DND-41 (cell line): ENCODE data around the gene CFL1.

Experiments
- ATAC-seq: fragments of 200-7000 bp; cut with Tn5 transposase; 3 replicates; pipeline ENCODE4 v1.9.1; 2021; ENCODE audit warnings: low read depth; ENCODE audit not compliant: insufficient read depth
- DNase-seq: peaks from one replicate; pipeline ENCODE4 v3.0.0-alpha.2; 2020
- H2AFZ ChIP-seq: 2 replicates; pipeline ENCODE4 v1.6.0; 2012; ENCODE audit warnings: low read depth, low read length
- H3K27ac ChIP-seq: 2 replicates; pipeline ENCODE4 v1.5.1; 2012; ENCODE audit warnings: low read length, inconsistent platforms
- H3K27me3 ChIP-seq: fragments of 200-600 bp; sonication (generic); 2 replicates; pipeline ENCODE4 v1.6.0; 2012; ENCODE audit warnings: low read length, mild to moderate bottlenecking, inconsistent platforms; ENCODE audit not compliant: insufficient read depth, poor library complexity
- H3K36me3 ChIP-seq: 2 replicates; pipeline ENCODE4 v1.5.1; 2012; ENCODE audit warnings: low read length, inconsistent platforms; ENCODE audit not compliant: insufficient read depth
- H3K4me1 ChIP-seq: 2 replicates; pipeline ENCODE4 v1.5.1; 2012; ENCODE audit warnings: mild to moderate bottlenecking, low read length; ENCODE audit not compliant: insufficient read depth
- H3K4me2 ChIP-seq: 2 replicates; pipeline ENCODE4 v1.6.0; 2012; ENCODE audit warnings: mild to moderate bottlenecking, moderate library complexity, low read length, inconsistent platforms; ENCODE audit not compliant: insufficient read depth
- H3K4me3 ChIP-seq, 2 experiments: fragments of 200-600 bp in 1 of 2; shearing (Covaris generic) in 1 of 2; 2 replicates each; pipeline ENCODE4 v1.5.1; 2012 to 2016; ENCODE audit warnings: inconsistent platforms in 2 of 2, low read length in 2 of 2, mild to moderate bottlenecking in 2 of 2, low read depth in 1 of 2, moderate library complexity in 1 of 2
- H3K79me2 ChIP-seq: 2 replicates; pipeline ENCODE4 v1.6.0; 2012; ENCODE audit warnings: low read length, inconsistent platforms; ENCODE audit not compliant: insufficient read depth
- H3K9ac ChIP-seq: 2 replicates; pipeline ENCODE4 v1.6.0; 2012; ENCODE audit warnings: low read depth, mild to moderate bottlenecking, inconsistent platforms, low read length, moderate library complexity
- H3K9me3 ChIP-seq: 2 replicates; pipeline ENCODE4 v1.5.1; 2012; ENCODE audit warnings: low read length, moderate library complexity, mild to moderate bottlenecking, inconsistent platforms; ENCODE audit not compliant: insufficient read depth, severe bottlenecking
- H4K20me1 ChIP-seq: 2 replicates; pipeline ENCODE4 v1.6.0; 2012; ENCODE audit warnings: low read length; ENCODE audit not compliant: insufficient read depth
- EZH2 ChIP-seq: IDR thresholded peaks from 3 replicates; pipeline ENCODE4 v1.6.1; 2012; ENCODE audit warnings: borderline replicate concordance, low read depth, mild to moderate bottlenecking, moderate library complexity, low read length, inconsistent platforms; ENCODE audit not compliant: severe bottlenecking
- TF ChIP-seq, protein P1 (sequence below): IDR thresholded peaks from 2 replicates; pipeline ENCODE4 v1.5.1; 2012; ENCODE audit warnings: borderline replicate concordance, low read length, moderate library complexity, mild to moderate bottlenecking; ENCODE audit not compliant: poor library complexity, severe bottlenecking; ENCODE audit errors: extremely low read depth

The CFL1 gene

DNA sequence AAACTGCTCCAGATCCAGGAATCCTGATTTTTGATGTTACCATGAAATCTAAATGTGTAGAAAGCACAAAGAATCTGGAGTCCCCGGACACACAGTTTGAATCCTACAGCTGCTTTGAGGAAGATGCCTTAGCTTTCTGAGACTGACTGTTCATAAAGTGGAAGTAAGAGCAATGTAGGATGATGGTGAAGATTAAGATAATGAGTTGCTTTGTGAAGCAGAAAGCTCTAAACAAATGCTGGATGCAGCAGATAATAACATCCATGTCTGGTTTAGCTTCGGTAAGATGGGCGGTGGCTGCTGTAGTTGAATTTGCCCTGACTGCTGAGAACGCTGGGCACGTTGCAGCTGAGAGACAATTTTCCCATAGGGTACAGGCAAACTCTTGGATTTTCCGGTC lies 51.0 kb downstream of the CFL1 start:
- H3K4me1 ChIP-seq, result no peaks in the 10 kb centered on the region
- H3K36me3 ChIP-seq, result no peaks in the 10 kb centered on the region
- no peak overlapping the region for H3K4me2 ChIP-seq
- DNase-seq, result no peak
- no peak overlapping the region for H3K9ac ChIP-seq
- no peaks in the 10 kb centered on the region for H3K27me3 ChIP-seq
- no peak overlapping the region for H3K4me3 ChIP-seq
- H3K27ac ChIP-seq, result no peak overlapping the region
- no peaks in the 10 kb centered on the region for H3K9me3 ChIP-seq
- TF ChIP-seq, protein P1, sequence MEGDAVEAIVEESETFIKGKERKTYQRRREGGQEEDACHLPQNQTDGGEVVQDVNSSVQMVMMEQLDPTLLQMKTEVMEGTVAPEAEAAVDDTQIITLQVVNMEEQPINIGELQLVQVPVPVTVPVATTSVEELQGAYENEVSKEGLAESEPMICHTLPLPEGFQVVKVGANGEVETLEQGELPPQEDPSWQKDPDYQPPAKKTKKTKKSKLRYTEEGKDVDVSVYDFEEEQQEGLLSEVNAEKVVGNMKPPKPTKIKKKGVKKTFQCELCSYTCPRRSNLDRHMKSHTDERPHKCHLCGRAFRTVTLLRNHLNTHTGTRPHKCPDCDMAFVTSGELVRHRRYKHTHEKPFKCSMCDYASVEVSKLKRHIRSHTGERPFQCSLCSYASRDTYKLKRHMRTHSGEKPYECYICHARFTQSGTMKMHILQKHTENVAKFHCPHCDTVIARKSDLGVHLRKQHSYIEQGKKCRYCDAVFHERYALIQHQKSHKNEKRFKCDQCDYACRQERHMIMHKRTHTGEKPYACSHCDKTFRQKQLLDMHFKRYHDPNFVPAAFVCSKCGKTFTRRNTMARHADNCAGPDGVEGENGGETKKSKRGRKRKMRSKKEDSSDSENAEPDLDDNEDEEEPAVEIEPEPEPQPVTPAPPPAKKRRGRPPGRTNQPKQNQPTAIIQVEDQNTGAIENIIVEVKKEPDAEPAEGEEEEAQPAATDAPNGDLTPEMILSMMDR, result no peak
- TF ChIP-seq EZH2, result no peak
- no peak overlapping the region for H2AFZ ChIP-seq
- H4K20me1 ChIP-seq, result 0 out of 2 replicates have a peak, but pooled peaks cover 3% of the 10 kb centered on the region
- H3K79me2 ChIP-seq, result no peaks in the 10 kb centered on the region
- ATAC-seq, result no peak
